ENCODE measurements around the gene CST9.

Gene CST9

DNA sequence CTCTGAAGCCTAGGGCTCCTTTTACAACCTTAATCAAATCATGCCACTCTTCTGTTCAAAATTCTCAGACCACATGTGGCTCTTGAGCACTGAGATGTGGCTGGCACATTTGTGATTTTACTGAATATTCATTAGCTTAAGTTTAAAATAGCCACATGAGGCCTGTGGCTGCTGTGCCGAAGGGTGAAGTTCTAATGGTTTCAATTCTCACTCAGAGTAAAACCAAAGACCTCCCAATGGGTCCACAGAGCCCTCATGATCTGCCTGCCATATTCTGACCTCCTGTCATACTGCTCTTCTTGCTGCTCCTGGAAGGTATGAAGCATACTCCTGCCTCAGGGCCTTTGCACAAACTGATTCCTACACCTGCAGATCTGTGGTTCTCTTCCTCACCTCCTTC, 39.9 kb upstream of the CST9 start:
- no peaks in the 10 kb centered on the region for H4K20me1 ChIP-seq (ENCODE audit: insufficient read depth, low read length)
- H2AFZ ChIP-seq (ENCODE audit: low read length): no peak overlapping the region
- no peaks in the 10 kb centered on the region for H3F3A ChIP-seq (ENCODE audit: insufficient read depth, low read length)
- no peaks in the 10 kb centered on the region for H3K9me2 ChIP-seq (replicated peaks; ENCODE audit: insufficient read depth, low read length)
- TF ChIP-seq, protein P1, sequence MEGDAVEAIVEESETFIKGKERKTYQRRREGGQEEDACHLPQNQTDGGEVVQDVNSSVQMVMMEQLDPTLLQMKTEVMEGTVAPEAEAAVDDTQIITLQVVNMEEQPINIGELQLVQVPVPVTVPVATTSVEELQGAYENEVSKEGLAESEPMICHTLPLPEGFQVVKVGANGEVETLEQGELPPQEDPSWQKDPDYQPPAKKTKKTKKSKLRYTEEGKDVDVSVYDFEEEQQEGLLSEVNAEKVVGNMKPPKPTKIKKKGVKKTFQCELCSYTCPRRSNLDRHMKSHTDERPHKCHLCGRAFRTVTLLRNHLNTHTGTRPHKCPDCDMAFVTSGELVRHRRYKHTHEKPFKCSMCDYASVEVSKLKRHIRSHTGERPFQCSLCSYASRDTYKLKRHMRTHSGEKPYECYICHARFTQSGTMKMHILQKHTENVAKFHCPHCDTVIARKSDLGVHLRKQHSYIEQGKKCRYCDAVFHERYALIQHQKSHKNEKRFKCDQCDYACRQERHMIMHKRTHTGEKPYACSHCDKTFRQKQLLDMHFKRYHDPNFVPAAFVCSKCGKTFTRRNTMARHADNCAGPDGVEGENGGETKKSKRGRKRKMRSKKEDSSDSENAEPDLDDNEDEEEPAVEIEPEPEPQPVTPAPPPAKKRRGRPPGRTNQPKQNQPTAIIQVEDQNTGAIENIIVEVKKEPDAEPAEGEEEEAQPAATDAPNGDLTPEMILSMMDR (IDR thresholded peaks at IDR 0.05; ENCODE audit: low read length): no peak
- TF ChIP-seq EZH2 (optimal IDR thresholded peaks at IDR 0.05; ENCODE audit: low read depth, low read length) (no peak), EZH2phosphoT487 (IDR thresholded peaks at IDR 0.05; ENCODE audit: low read length) (no peak)
- no peak for DNase-seq
- H3K9me3 ChIP-seq (replicated peaks; ENCODE audit: insufficient read depth, low read length): no peaks in the 10 kb centered on the region
- no peaks in the 10 kb centered on the region for H3K27me3 ChIP-seq (replicated peaks; ENCODE audit: insufficient read depth, low read length)
- H3K36me3 ChIP-seq (replicated peaks; ENCODE audit: insufficient read depth, low read length): no peaks in the 10 kb centered on the region
- no peak overlapping the region for H3K4me3 ChIP-seq (ENCODE audit: low read length)
- no peaks in the 10 kb centered on the region for H3K4me1 ChIP-seq (ENCODE audit: low read length)
- H3K4me2 ChIP-seq (ENCODE audit: low read depth, low read length): no peak overlapping the region
- no peak overlapping the region for H3K9ac ChIP-seq (ENCODE audit: low read length)
- H3K27ac ChIP-seq (ENCODE audit: low read length): no peak overlapping the region
- H3K79me2 ChIP-seq (ENCODE audit: low read length): no peaks in the 10 kb centered on the region

DNA sequence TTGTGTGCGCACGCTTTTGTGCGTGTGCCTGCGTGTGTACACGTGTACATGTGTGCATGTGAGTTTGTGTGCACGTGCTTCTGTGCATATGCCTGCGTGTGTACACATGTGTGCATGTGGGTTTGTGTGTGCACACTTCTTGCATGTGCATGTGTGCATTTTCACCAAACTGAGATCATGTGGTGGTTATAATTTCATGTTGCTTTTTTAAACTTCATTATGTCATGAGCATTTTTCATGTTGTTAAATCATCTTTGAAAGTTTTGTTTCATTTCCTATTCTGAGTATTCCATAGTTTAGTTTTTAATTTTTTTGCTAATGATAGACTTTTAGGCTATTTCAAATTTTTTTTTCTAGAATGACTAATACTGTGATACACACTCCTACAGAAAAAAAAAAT, 38.4 kb upstream of the CST9 start:
- DNase-seq: no peak
- no peaks in the 10 kb centered on the region for H3K4me1 ChIP-seq (ENCODE audit: low read length)
- H3K9me3 ChIP-seq (replicated peaks; ENCODE audit: insufficient read depth, low read length): no peaks in the 10 kb centered on the region
- no peaks in the 10 kb centered on the region for H3K27me3 ChIP-seq (replicated peaks; ENCODE audit: insufficient read depth, low read length)
- H3K27ac ChIP-seq (ENCODE audit: low read length): no peak overlapping the region
- no peaks in the 10 kb centered on the region for H4K20me1 ChIP-seq (ENCODE audit: insufficient read depth, low read length)
- TF ChIP-seq EZH2 (optimal IDR thresholded peaks at IDR 0.05; ENCODE audit: low read depth, low read length) (no peak), EZH2phosphoT487 (IDR thresholded peaks at IDR 0.05; ENCODE audit: low read length) (no peak)
- TF ChIP-seq, protein P1 (IDR thresholded peaks at IDR 0.05; ENCODE audit: low read length): no peak
- H3K36me3 ChIP-seq (replicated peaks; ENCODE audit: insufficient read depth, low read length): no peaks in the 10 kb centered on the region
- H3K9ac ChIP-seq (ENCODE audit: low read length): no peak overlapping the region
- no peaks in the 10 kb centered on the region for H3K9me2 ChIP-seq (replicated peaks; ENCODE audit: insufficient read depth, low read length)
- no peaks in the 10 kb centered on the region for H3F3A ChIP-seq (ENCODE audit: insufficient read depth, low read length)
- H3K4me2 ChIP-seq (ENCODE audit: low read depth, low read length): no peak overlapping the region
- no peak overlapping the region for H2AFZ ChIP-seq (ENCODE audit: low read length)
- no peaks in the 10 kb centered on the region for H3K79me2 ChIP-seq (ENCODE audit: low read length)
- H3K4me3 ChIP-seq (ENCODE audit: low read length): no peak overlapping the region

DNA sequence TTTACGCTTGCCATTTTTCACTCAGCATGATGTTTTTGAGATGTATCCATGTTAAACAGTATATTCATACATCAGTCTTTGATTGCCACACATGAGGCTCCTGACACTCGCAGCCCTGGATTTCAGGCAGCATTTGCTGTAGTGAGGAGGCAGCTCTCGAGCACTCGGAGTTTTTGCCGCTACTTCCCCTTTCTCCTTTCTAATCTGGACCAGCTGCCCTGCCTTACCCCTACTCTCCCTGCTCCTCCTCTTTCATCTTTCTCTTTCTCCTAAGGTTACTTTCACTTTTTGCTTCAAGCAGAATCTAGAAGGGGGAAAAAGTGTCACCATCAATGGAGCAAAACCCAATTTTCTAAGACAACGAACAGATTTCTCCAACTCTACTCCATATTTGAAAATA, 37.9 kb upstream of the CST9 start:
- Histone ChIP-seq H3K9me3 (replicated peaks; ENCODE audit: insufficient read depth, low read length) (no peaks in the 10 kb centered on the region), H3K4me2 (ENCODE audit: low read depth, low read length) (no peak overlapping the region), H3K27ac (ENCODE audit: low read length) (no peak overlapping the region), H4K20me1 (ENCODE audit: insufficient read depth, low read length) (no peaks in the 10 kb centered on the region), H3K4me1 (ENCODE audit: low read length) (no peaks in the 10 kb centered on the region), H3K79me2 (ENCODE audit: low read length) (no peaks in the 10 kb centered on the region), H3F3A (ENCODE audit: insufficient read depth, low read length) (no peaks in the 10 kb centered on the region), H3K9me2 (replicated peaks; ENCODE audit: insufficient read depth, low read length) (no peaks in the 10 kb centered on the region), H3K36me3 (replicated peaks; ENCODE audit: insufficient read depth, low read length) (no peaks in the 10 kb centered on the region), H3K9ac (ENCODE audit: low read length) (no peak overlapping the region), H2AFZ (ENCODE audit: low read length) (no peak overlapping the region), H3K4me3 (ENCODE audit: low read length) (no peak overlapping the region), H3K27me3 (replicated peaks; ENCODE audit: insufficient read depth, low read length) (no peaks in the 10 kb centered on the region)
- TF ChIP-seq EZH2 (optimal IDR thresholded peaks at IDR 0.05; ENCODE audit: low read depth, low read length) (no peak), EZH2phosphoT487 (IDR thresholded peaks at IDR 0.05; ENCODE audit: low read length) (no peak)
- TF ChIP-seq, protein P1 (IDR thresholded peaks at IDR 0.05; ENCODE audit: low read length): no peak
- DNase-seq: no peak
